T-helper 2 cell treated with Interferon-gamma antibody and Interleukin-4, amounts not matched to agents 100 ng/mL and 5 ng/mL, for 36 hours (primary cell): ENCODE results near the gene TMEM123. TPM values are rescaled to one million over a fixed set of nuclear protein-coding genes. Genes with fewer than 3 reads are reported as not detected.

ENCODE experiments used
- intact Hi-C: fragments of 100-400 bp; cut with micrococcal nuclease; formaldehyde crosslinking; loops from one replicate; pipeline ENCODE4 v1.15.1; 2023
- total RNA-seq: library from RNA; stranded (reverse); gene quantifications from 2 replicates; pipeline ENCODE4 v1.2.3, GENCODE V29; 2022

Gene TMEM123
- total RNA-seq, 1 donor from 2014 or later, result 380 TPM

GRCh38 chr11:102398297-102398696 lies 54.3 kb downstream of the TMEM123 start:
- intact Hi-C loops, result no loop called here

- intact Hi-C loops, result loop anchor here (2.0 kb wide), 1 partner anchor 20 kb away; no protein-coding TSS in a partner anchor
Observed at GRCh38 chr11:102396708-102397563, 55.6 kb downstream of the TMEM123 start.

- intact Hi-C loops, result loop anchor here (2.0 kb wide), 1 partner anchor 21 kb away; no protein-coding TSS in a partner anchor
Observed at GRCh38 chr11:102395720-102396393, 56.7 kb downstream of the TMEM123 start.

GRCh38 chr11:102393272-102393730 lies 59.3 kb downstream of the TMEM123 start:
- intact Hi-C loops, result no loop called here

GRCh38 chr11:102391549-102392237 lies 60.9 kb downstream of the TMEM123 start:
- intact Hi-C loops, result loop anchor here (2.0 kb wide), 2 partner anchors 61 to 221 kb away; partner anchors contain the start of gene TMEM123

- intact Hi-C loops, result loop anchor here (1.0 to 2.0 kb wide), 3 partner anchors 62 to 222 kb away; partner anchors contain the start of gene TMEM123
Observed at GRCh38 chr11:102390667-102391465, 61.7 kb downstream of the TMEM123 start.

GRCh38 chr11:102389253-102389652 lies 63.3 kb downstream of the TMEM123 start:
- intact Hi-C loops, result no loop called here

GRCh38 chr11:102387043-102387781 lies 65.4 kb downstream of the TMEM123 start:
- intact Hi-C loops, result no loop called here

- intact Hi-C loops, result no loop called here
Observed at GRCh38 chr11:102386136-102386734, 66.3 kb downstream of the TMEM123 start.

- intact Hi-C loops, result no loop called here
Observed at GRCh38 chr11:102385085-102386007, 67.2 kb downstream of the TMEM123 start.

- intact Hi-C loops, result no loop called here
Observed at GRCh38 chr11:102384419-102385079, 68.0 kb downstream of the TMEM123 start.

GRCh38 chr11:102383839-102384238 lies 68.7 kb downstream of the TMEM123 start:
- intact Hi-C loops, result no loop called here

GRCh38 chr11:102382384-102382783 lies 70.2 kb downstream of the TMEM123 start:
- intact Hi-C loops, result no loop called here

- intact Hi-C loops, result no loop called here
Observed at GRCh38 chr11:102378818-102379217, 73.7 kb downstream of the TMEM123 start.

GRCh38 chr11:102377891-102378290 lies 74.7 kb downstream of the TMEM123 start:
- intact Hi-C loops, result no loop called here

GRCh38 chr11:102375720-102376399 lies 76.7 kb downstream of the TMEM123 start:
- intact Hi-C loops, result no loop called here
